SK-N-SH (cell line): ENCODE measurements around the gene GSTA4. TPM values are rescaled to one million over a fixed set of nuclear protein-coding genes. Genes with fewer than 3 reads are reported as not detected.

Source experiments
- CTCF ChIA-PET: fragments of 300-600, 350-600 bp; formaldehyde crosslinking; extraction: SDS; loops from one replicate; lab custom pipeline; 2021; lab: Yijun Ruan, JAX
- POLR2A ChIA-PET: fragments of 350-600 bp; sonication (Branson Sonifier 250); formaldehyde crosslinking; extraction: SDS; loops from one replicate; lab custom pipeline; 2020; ENCODE audit warnings: antibody characterized with exemption, inconsistent platforms; lab: Yijun Ruan, JAX
- DNase-seq: peaks from one replicate; pipeline ENCODE4 v3.0.0; 2012
- H2AFZ ChIP-seq: fragments of 200-600 bp; sonication (generic); 2 replicates; pipeline ENCODE4 v1.8.1; 2016; ENCODE audit warnings: antibody characterized with exemption, mild to moderate bottlenecking, low read depth
- H3F3A ChIP-seq: fragments of 200-600 bp; sonication (generic); replicated peaks from 2 replicates; pipeline ENCODE3; 2016; ENCODE audit warnings: antibody characterized with exemption, mild to moderate bottlenecking; ENCODE audit not compliant: insufficient read depth
- H3K27ac ChIP-seq, 2 experiments: fragments of 200-500 bp in 1 of 2; fragments of 200-600 bp in 1 of 2; sonication (Bioruptor generic) in 1 of 2; sonication (generic), shearing (Covaris generic) in 1 of 2; 2 replicates each; pipeline versions ENCODE4 v1.5.1 to v1.6.1; 2014 to 2016; ENCODE audit warnings: low read depth in 2 of 2, inconsistent platforms in 1 of 2, low read length in 1 of 2, mild to moderate bottlenecking in 1 of 2, mixed read lengths in 1 of 2
- H3K27me3 ChIP-seq: fragments of 200-600 bp; sonication (generic), shearing (Covaris generic); 2 replicates; pipeline ENCODE4 v1.6.1; 2016; ENCODE audit warnings: mixed run types; ENCODE audit not compliant: insufficient read depth
- H3K36me3 ChIP-seq, 2 experiments: fragments of 200-500 bp in 1 of 2; fragments of 200-600 bp in 1 of 2; sonication (Bioruptor generic) in 1 of 2; sonication (generic) in 1 of 2; replicated peaks in 1 of 2; 2 replicates each; pipeline versions ENCODE3 to v1.5.1; 2014 to 2016; ENCODE audit warnings: low read length in 1 of 2, mild to moderate bottlenecking in 1 of 2; ENCODE audit not compliant: insufficient read depth in 2 of 2, control insufficient read depth in 1 of 2
- H3K4me1 ChIP-seq, 2 experiments: fragments of 200-500 bp in 1 of 2; fragments of 200-600 bp in 1 of 2; sonication (Bioruptor generic) in 1 of 2; sonication (generic), shearing (Covaris generic) in 1 of 2; 2 replicates each; pipeline versions ENCODE4 v1.5.1 to v1.6.1; 2014 to 2016; ENCODE audit warnings: low read depth in 1 of 2, low read length in 1 of 2, mixed run types in 1 of 2; ENCODE audit not compliant: insufficient read depth in 2 of 2, control insufficient read depth in 1 of 2
- H3K4me2 ChIP-seq: fragments of 200-600 bp; sonication (generic), shearing (Covaris generic); 2 replicates; pipeline ENCODE4 v1.6.1; 2017; ENCODE audit warnings: mixed run types
- H3K4me3 ChIP-seq, 2 experiments: fragments of 200-500 bp in 1 of 2; fragments of 200-600 bp in 1 of 2; sonication (Bioruptor generic) in 1 of 2; sonication (generic), shearing (Covaris generic) in 1 of 2; 2 replicates each; pipeline versions ENCODE4 v1.5.1 to v1.8.1; 2014 to 2016; ENCODE audit warnings: low read depth in 2 of 2, inconsistent platforms in 1 of 2, low read length in 1 of 2, mild to moderate bottlenecking in 1 of 2, mixed read lengths in 1 of 2, moderate library complexity in 1 of 2
- H3K79me2 ChIP-seq: fragments of 200-600 bp; sonication (generic); 2 replicates; pipeline ENCODE4 v1.8.1; 2017; ENCODE audit warnings: mild to moderate bottlenecking; ENCODE audit not compliant: insufficient read depth
- H3K9ac ChIP-seq: fragments of 200-600 bp; sonication (generic); 2 replicates; pipeline ENCODE4 v1.6.1; 2017; ENCODE audit warnings: mixed run types
- H3K9me2 ChIP-seq: fragments of 200-600 bp; sonication (generic); 2 replicates; pipeline ENCODE4 v1.6.1; 2017; ENCODE audit warnings: mixed run types
- H3K9me3 ChIP-seq: fragments of 200-600 bp; sonication (generic); 2 replicates; pipeline ENCODE4 v1.6.1; 2017; ENCODE audit warnings: mixed run types, mild to moderate bottlenecking, moderate library complexity
- H4K20me1 ChIP-seq: fragments of 200-600 bp; sonication (generic); 2 replicates; pipeline ENCODE4 v1.6.1; 2017; ENCODE audit warnings: mild to moderate bottlenecking, mixed run types; ENCODE audit not compliant: insufficient read depth
- ELF1 ChIP-seq: IDR thresholded peaks from 2 replicates; pipeline ENCODE4 v1.4.0; 2012
- EP300 ChIP-seq, 2 experiments: IDR thresholded peaks; 2 replicates each; pipeline versions ENCODE4 v1.4.0 to v1.6.1; 2012; ENCODE audit warnings: borderline replicate concordance in 1 of 2, low read depth in 1 of 2, low read length in 1 of 2
- EZH2phosphoT487 ChIP-seq: fragments of 200-600 bp; sonication (generic); IDR thresholded peaks from 2 replicates; pipeline ENCODE4 v1.6.1; 2017; ENCODE audit warnings: low read depth, mixed run types, mild to moderate bottlenecking, antibody characterized with exemption, moderate library complexity, borderline replicate concordance
- FOXJ3 ChIP-seq: sonication (generic); formaldehyde crosslinking; IDR thresholded peaks from 2 replicates; pipeline ENCODE4 v1.5.1; 2020; ENCODE audit warnings: mild to moderate bottlenecking, missing genetic modification reagents
- MXI1 ChIP-seq: IDR thresholded peaks from 2 replicates; pipeline ENCODE4 v1.6.1; 2012; ENCODE audit warnings: mild to moderate bottlenecking, low read depth, low read length, improper control_type of control experiment
- NRF1 ChIP-seq: IDR thresholded peaks from 2 replicates; pipeline ENCODE4 v1.6.1; 2012; ENCODE audit warnings: low read depth, mild to moderate bottlenecking, low read length
- POLR2AphosphoS5 ChIP-seq: IDR thresholded peaks from 2 replicates; pipeline ENCODE4 v1.6.1; 2012; ENCODE audit warnings: low read depth, low read length
- RCOR1 ChIP-seq: fragments of 150-350 bp; IDR thresholded peaks from 2 replicates; pipeline ENCODE4 v1.6.1; 2017; ENCODE audit warnings: antibody characterized with exemption, low read length
- RFX5 ChIP-seq: IDR thresholded peaks from 2 replicates; pipeline ENCODE4 v1.6.1; 2012; ENCODE audit warnings: mild to moderate bottlenecking, improper control_type of control experiment, low read length
- RXRA ChIP-seq: IDR thresholded peaks from 2 replicates; pipeline ENCODE4 v1.4.0; 2012; ENCODE audit warnings: low read depth, mild to moderate bottlenecking, borderline replicate concordance
- SMC3 ChIP-seq: IDR thresholded peaks from 2 replicates; pipeline ENCODE4 v1.6.1; 2012; ENCODE audit warnings: low read depth, low read length, improper control_type of control experiment
- TEAD4 ChIP-seq: IDR thresholded peaks from 2 replicates; pipeline ENCODE4 v1.4.0; 2012; ENCODE audit warnings: mild to moderate bottlenecking, borderline replicate concordance; ENCODE audit not compliant: insufficient read depth
- WGBS: methylation state at CpG from one replicate; pipeline ENCODE4 v1.1.6; 2017; ENCODE audit warnings: low lambda C conversion rate; 5-methylcytosine and 5-hydroxymethylcytosine counted together
- polyA plus RNA-seq, 3 experiments: library from polyadenylated mRNA; depleted of rRNA; stranded (reverse); fragments of >200 nt; gene quantifications; 2 replicates each; pipeline ENCODE4 v1.2.3, GENCODE V29; 2012
- TF ChIP-seq, protein P1 (sequence below): IDR thresholded peaks from 2 replicates; pipeline ENCODE4; 2012
- TF ChIP-seq, protein P2 (sequence below): IDR thresholded peaks from 2 replicates; pipeline ENCODE4 v1.4.0; 2012; ENCODE audit warnings: low read depth

The GSTA4 gene
- polyA plus RNA-seq, 1 of the 3 experiments (the other 2 are of a cell fraction), result 28.3 TPM

DNA sequence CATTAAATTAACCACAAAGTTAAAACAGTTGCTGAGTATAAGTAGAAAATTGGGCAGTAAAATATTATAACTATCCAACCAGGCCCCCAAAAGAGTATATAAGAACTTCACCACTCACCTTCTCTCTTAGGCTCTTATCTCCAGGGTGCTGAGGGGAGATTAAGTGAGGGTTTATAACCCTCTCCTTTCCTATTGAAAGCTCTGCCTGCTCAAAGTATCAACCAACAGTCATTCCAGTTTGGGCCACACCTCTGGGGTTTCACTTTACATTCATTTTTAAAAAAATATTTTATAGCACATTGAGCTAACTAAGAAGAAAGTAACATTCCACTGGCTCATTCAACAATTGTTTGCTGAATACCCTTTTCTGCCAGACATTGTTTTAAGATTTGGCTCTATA is 22.1 kb downstream of the GSTA4 start (continued):
- no peak for TF ChIP-seq FOXJ3 (CRISPR knock-in tag)
- TF ChIP-seq, all 33 proteins: peak for 0

DNA sequence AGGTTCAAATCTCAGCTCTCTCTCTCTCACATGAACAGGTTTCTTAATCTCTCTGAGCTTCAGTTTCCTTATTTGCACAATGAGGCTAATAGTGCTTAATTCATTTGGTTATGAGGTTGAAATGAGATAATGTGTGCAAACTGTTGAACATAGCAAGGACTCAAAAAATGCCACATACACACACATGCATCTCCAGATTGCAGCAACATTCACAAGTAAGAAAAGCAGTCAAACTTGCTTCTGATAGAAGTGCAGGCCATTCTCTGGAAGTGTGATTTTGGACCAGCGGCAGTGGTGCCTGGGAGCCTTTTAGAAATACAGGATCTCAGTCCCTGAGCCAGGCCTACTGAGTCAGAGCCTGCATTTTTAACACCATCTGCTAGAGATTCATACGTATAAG is 25.7 kb downstream of the GSTA4 start:
- Histone ChIP-seq H3K27me3 (no peaks in the 10 kb centered on the region), H3K4me1 (no peaks in the 10 kb centered on the region), H3K4me2 (no peak overlapping the region), H3F3A (no peaks in the 10 kb centered on the region), H3K9ac (no peak overlapping the region), H3K27ac (no peak overlapping the region), H3K4me3 (no peak overlapping the region), H4K20me1 (no peaks in the 10 kb centered on the region), H3K36me3 (no peaks in the 10 kb centered on the region), H3K79me2 (no peaks in the 10 kb centered on the region), H3K9me2 (no peaks in the 10 kb centered on the region), H3K9me3 (no peaks in the 10 kb centered on the region), H2AFZ (no peak overlapping the region)
- no peak for DNase-seq
- 67% methylated on average over 2 of the region's 2 CpGs for WGBS
- ChIA-PET CTCF (no interaction called here), POLR2A (no interaction called here)
- TF ChIP-seq POLR2AphosphoS5, result no peak
- no peak for TF ChIP-seq EZH2phosphoT487
- TF ChIP-seq FOXJ3 (CRISPR knock-in tag), result no peak
- TF ChIP-seq TEAD4, result no peak

DNA sequence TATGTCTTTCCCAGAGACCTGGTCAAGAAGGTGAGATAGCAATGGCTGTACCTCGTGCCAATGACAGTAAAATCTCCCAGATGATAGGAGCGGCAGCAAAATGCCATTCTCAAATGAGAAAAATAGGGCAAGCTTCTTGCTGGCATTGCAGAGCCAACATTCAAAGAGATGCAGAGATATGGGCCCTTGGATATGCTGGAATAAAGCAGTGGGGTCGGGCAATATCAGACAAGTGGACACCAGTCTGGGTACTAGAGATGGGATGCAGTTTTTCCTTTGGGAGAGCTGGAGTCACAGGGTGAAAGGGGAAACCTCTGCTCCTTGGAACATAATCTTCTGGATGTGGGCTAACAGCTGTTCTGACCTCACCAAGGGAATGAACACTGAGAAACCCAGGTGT is 29.0 kb downstream of the GSTA4 start:
- Histone ChIP-seq H3K4me2 (no peak overlapping the region), H3K36me3 (no peaks in the 10 kb centered on the region), H3F3A (no peaks in the 10 kb centered on the region), H2AFZ (no peak overlapping the region), H3K4me3 (no peak overlapping the region), H3K9ac (no peak overlapping the region), H3K27me3 (no peaks in the 10 kb centered on the region), H3K4me1 (no peaks in the 10 kb centered on the region), H3K27ac (no peak overlapping the region), H4K20me1 (no peaks in the 10 kb centered on the region), H3K9me3 (no peaks in the 10 kb centered on the region), H3K9me2 (no peaks in the 10 kb centered on the region), H3K79me2 (no peaks in the 10 kb centered on the region)
- DNase-seq, result no peak
- TF ChIP-seq MXI1 (no peak), NRF1 (no peak), EP300 (IDR thresholded peaks at IDR 0.05; ENCODE audit: borderline replicate concordance in 1 of 2, low read depth in 1 of 2, low read length in 1 of 2) (no peak), ELF1 (no peak)
- TF ChIP-seq, protein P1, sequence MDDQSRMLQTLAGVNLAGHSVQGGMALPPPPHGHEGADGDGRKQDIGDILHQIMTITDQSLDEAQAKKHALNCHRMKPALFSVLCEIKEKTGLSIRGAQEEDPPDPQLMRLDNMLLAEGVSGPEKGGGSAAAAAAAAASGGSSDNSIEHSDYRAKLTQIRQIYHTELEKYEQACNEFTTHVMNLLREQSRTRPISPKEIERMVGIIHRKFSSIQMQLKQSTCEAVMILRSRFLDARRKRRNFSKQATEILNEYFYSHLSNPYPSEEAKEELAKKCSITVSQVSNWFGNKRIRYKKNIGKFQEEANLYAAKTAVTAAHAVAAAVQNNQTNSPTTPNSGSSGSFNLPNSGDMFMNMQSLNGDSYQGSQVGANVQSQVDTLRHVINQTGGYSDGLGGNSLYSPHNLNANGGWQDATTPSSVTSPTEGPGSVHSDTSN, result no peak
- POLR2A ChIA-PET, result no interaction called here
- CTCF ChIA-PET, result interaction anchor here (0.9 kb wide), 1 partner anchor 84 kb away, joined by 3 read pairs; no protein-coding TSS in a partner anchor
- WGBS, result 51% methylated on average over 3 of the region's 3 CpGs

DNA sequence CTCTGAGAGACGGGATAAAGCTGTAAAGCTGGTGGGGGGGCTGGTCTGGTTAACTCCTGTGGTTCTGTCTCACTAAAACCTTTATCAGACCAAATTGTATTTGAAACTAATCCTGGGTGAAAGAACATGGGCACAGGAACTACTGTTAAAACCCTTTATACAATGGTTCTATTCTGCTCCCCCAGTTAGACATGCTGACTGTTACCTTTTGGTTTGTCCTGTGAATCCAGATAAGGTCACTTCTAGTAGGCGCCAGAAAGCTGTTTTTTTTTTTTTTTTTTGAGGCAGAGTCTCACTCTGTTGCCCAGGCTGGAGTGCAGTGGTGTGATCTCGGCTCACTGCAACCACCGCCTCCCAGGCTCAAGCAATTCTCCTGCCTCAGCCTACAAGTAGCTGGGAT is 29.7 kb downstream of the GSTA4 start:
- no peak for DNase-seq
- TF ChIP-seq POLR2AphosphoS5, result no peak
- TF ChIP-seq RFX5, result no peak
- TF ChIP-seq, protein P1, result no peak
- TF ChIP-seq SMC3, result no peak
- TF ChIP-seq, protein P2, sequence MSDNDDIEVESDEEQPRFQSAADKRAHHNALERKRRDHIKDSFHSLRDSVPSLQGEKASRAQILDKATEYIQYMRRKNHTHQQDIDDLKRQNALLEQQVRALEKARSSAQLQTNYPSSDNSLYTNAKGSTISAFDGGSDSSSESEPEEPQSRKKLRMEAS, result no peak
- no peak for TF ChIP-seq RCOR1
- no peak for TF ChIP-seq NRF1
- TF ChIP-seq RXRA, result no peak
- ChIA-PET CTCF (interaction anchor here (0.9 kb wide), 1 partner anchor 83 kb away, joined by 3 read pairs; no protein-coding TSS in a partner anchor), POLR2A (no interaction called here)
- H3K27me3 ChIP-seq, result no peaks in the 10 kb centered on the region
- H3K9me3 ChIP-seq, result no peaks in the 10 kb centered on the region
- H3K4me3 ChIP-seq, result no peak overlapping the region
- H3F3A ChIP-seq, result no peaks in the 10 kb centered on the region
- no peaks in the 10 kb centered on the region for H3K9me2 ChIP-seq
- no peak overlapping the region for H3K9ac ChIP-seq
- no peak overlapping the region for H2AFZ ChIP-seq
- no peaks in the 10 kb centered on the region for H3K36me3 ChIP-seq
- no peak overlapping the region for H3K27ac ChIP-seq
- H4K20me1 ChIP-seq, result no peaks in the 10 kb centered on the region
- no peaks in the 10 kb centered on the region for H3K79me2 ChIP-seq
- H3K4me2 ChIP-seq, result no peak overlapping the region
- WGBS, result 82% methylated on average over 4 of the region's 4 CpGs
- H3K4me1 ChIP-seq, result no peaks in the 10 kb centered on the region
